HepG2 (cell line): ENCODE data around the gene NAGA. TPM values are rescaled to one million over a fixed set of nuclear protein-coding genes. Genes with fewer than 3 reads are reported as not detected.

Experiments
- ARNTL ChIP-seq: sonication (generic); formaldehyde crosslinking; IDR thresholded peaks from 2 replicates; pipeline ENCODE4 v1.4.0; 2020; ENCODE audit warnings: mild to moderate bottlenecking, missing genetic modification reagents
- CBX2 ChIP-seq, 2 experiments: fragments of 200-600 bp in 1 of 2; sonication (generic); formaldehyde crosslinking in 1 of 2; IDR thresholded peaks; 2 replicates each; pipeline versions ENCODE4 v1.7.0 to v1.8.1; 2018 to 2022; ENCODE audit warnings: low read depth in 2 of 2, low read length in 1 of 2, mild to moderate bottlenecking in 1 of 2, missing genetic modification reagents in 1 of 2
- FOXO4 ChIP-seq: sonication (generic); formaldehyde crosslinking; conservative IDR thresholded peaks from 2 replicates; pipeline ENCODE4 v1.8.1; 2023; ENCODE audit warnings: missing genetic modification reagents
- ISX ChIP-seq: sonication (generic); formaldehyde crosslinking; conservative IDR thresholded peaks from 2 replicates; pipeline ENCODE4 v1.5.0; 2020; ENCODE audit warnings: missing genetic modification reagents
- KLF6 ChIP-seq: IDR thresholded peaks from 2 replicates; pipeline ENCODE4 v1.8.0; 2016; ENCODE audit warnings: missing biosample characterization, missing genetic modification reagents
- SIN3B ChIP-seq: fragments of 150-350 bp; IDR thresholded peaks from 2 replicates; pipeline ENCODE4 v1.6.1; 2014; ENCODE audit warnings: low read length
- STAT6 ChIP-seq: sonication (generic); formaldehyde crosslinking; IDR thresholded peaks from 2 replicates; pipeline ENCODE4 v1.4.0; 2020; ENCODE audit warnings: missing genetic modification reagents, mild to moderate bottlenecking, borderline replicate concordance
- ZBTB37 ChIP-seq: sonication (generic); formaldehyde crosslinking; IDR thresholded peaks from 2 replicates; pipeline ENCODE4 v1.4.0; 2020; ENCODE audit warnings: mild to moderate bottlenecking, missing genetic modification reagents
- ZBTB4 ChIP-seq: sonication (generic); formaldehyde crosslinking; IDR thresholded peaks from 2 replicates; pipeline ENCODE4 v1.4.0; 2020; ENCODE audit warnings: missing genetic modification reagents, mild to moderate bottlenecking, borderline replicate concordance
- ZNF136 ChIP-seq: sonication (generic); formaldehyde crosslinking; IDR thresholded peaks from 2 replicates; pipeline ENCODE4 v1.8.1; 2022; ENCODE audit warnings: low read depth, mild to moderate bottlenecking, moderate library complexity, missing genetic modification reagents
- ZNF224 ChIP-seq: sonication (generic); formaldehyde crosslinking; IDR thresholded peaks from 2 replicates; pipeline ENCODE4 v1.5.0; 2020; ENCODE audit warnings: mild to moderate bottlenecking, missing genetic modification reagents
- ZNF230 ChIP-seq: sonication (generic); formaldehyde crosslinking; IDR thresholded peaks from 2 replicates; pipeline ENCODE4 v1.4.0; 2020; ENCODE audit warnings: mild to moderate bottlenecking, missing genetic modification reagents
- ZNF383 ChIP-seq: sonication (generic); formaldehyde crosslinking; IDR thresholded peaks from 2 replicates; pipeline ENCODE4 v1.4.0; 2020; ENCODE audit warnings: missing genetic modification reagents, mild to moderate bottlenecking, borderline replicate concordance
- ZNF414 ChIP-seq: sonication (generic); formaldehyde crosslinking; IDR thresholded peaks from 2 replicates; pipeline ENCODE4 v1.5.0; 2020; ENCODE audit warnings: missing genetic modification reagents
- ZNF7 ChIP-seq: IDR thresholded peaks from 2 replicates; pipeline ENCODE4 v1.6.1; 2016; ENCODE audit warnings: missing biosample characterization, missing genetic modification reagents
- ZNF724P ChIP-seq: sonication (generic); formaldehyde crosslinking; IDR thresholded peaks from 2 replicates; pipeline ENCODE4 v1.8.0; 2022; ENCODE audit warnings: missing genetic modification reagents, borderline replicate concordance
- ZNF761 ChIP-seq: sonication (generic); formaldehyde crosslinking; conservative IDR thresholded peaks from 2 replicates; pipeline ENCODE4 v1.4.0; 2020; ENCODE audit warnings: mild to moderate bottlenecking, missing genetic modification reagents
- ZNF841 ChIP-seq: sonication (generic); formaldehyde crosslinking; IDR thresholded peaks from 2 replicates; pipeline ENCODE4 v1.8.1; 2023; ENCODE audit warnings: missing genetic modification reagents, borderline replicate concordance
- polyA plus RNA-seq, 8 experiments: library from polyadenylated mRNA; depleted of rRNA in 3 of 8; stranded (reverse) in 7 of 8; unstranded in 1 of 8; fragments of >200 nt; fragmentation: Illumina TruSeq in 4 of 8; extraction: Trizol in 4 of 8; gene quantifications; 2 replicates each; pipeline versions ENCODE4 v1.2.1 to v1.2.3, GENCODE V29; 2011 to 2016; ENCODE audit warnings: low read depth in 4 of 8, missing spikeins in 1 of 8, mixed read lengths in 1 of 8; ENCODE audit not compliant: insufficient read depth in 1 of 8
- total RNA-seq, 5 experiments: library from RNA; depleted of rRNA; stranded (reverse); fragments of >200 nt; fragmentation: Illumina TruSeq; extraction: Trizol; gene quantifications; 2 replicates each; pipeline ENCODE4 v1.2.3, GENCODE V29; 2016; ENCODE audit warnings: low read depth in 1 of 5

Gene NAGA
- total and polyA plus RNA-seq, 2 of the 13 experiments (the other 11 are each of a cell fraction or from before 2014, with no cell fraction given) = 15.1 to 23.4 TPM

- TF ChIP-seq ZNF136 (CRISPR knock-in tag) (0 out of 2 replicates have a peak, but pooled peaks have one; percentile 83), ZBTB4 (CRISPR knock-in tag) (no peak), FOXO4 (CRISPR knock-in tag) (no peak), ARNTL (peak; percentile 90), CBX2 (IDR thresholded peaks at IDR 0.05; ENCODE audit: low read depth, low read length) (no peak), CBX2 (CRISPR knock-in tag; IDR thresholded peaks at IDR 0.05; ENCODE audit: low read depth) (no peak), ZNF724P (CRISPR knock-in tag) (no peak; the same call in 1 of the 2 replicates), ZNF224 (no peak), ISX (CRISPR knock-in tag) (no peak), STAT6 (CRISPR knock-in tag) (no peak), KLF6 (CRISPR knock-in tag) (peak; percentile 83; the same call in 1 of the 2 replicates), ZNF7 (no peak), ZNF841 (CRISPR knock-in tag) (no peak; the same call in 1 of the 2 replicates), ZNF414 (CRISPR knock-in tag) (no peak; the same call in 1 of the 2 replicates), ZNF383 (no peak), ZNF761 (0 out of 2 replicates have a peak, but pooled peaks have one; percentile 72), SIN3B (peak; percentile 63; the same call in 1 of the 2 replicates), ZBTB37 (CRISPR knock-in tag) (no peak), ZNF230 (no peak)
Observed at GRCh38 chr22:42070517-42071422, at the start of gene NAGA (continued).
